ENCODE data around the gene GAPDHS.

Gene GAPDHS

GRCh38 chr19:35540356-35540927, 7.2 kb downstream of the GAPDHS start:
- H3K4me3 ChIP-seq (ENCODE audit: low read length): no peak overlapping the region
- no peak for TF ChIP-seq ZNF274 (IDR thresholded peaks at IDR 0.05; ENCODE audit: low read depth, low read length)

- H3K4me3 ChIP-seq (ENCODE audit: low read length): no peak overlapping the region
- no peak for TF ChIP-seq ZNF274 (IDR thresholded peaks at IDR 0.05; ENCODE audit: low read depth, low read length)
These were observed 9.0 kb downstream of the GAPDHS start for GRCh38 chr19:35542209-35542608.

- TF ChIP-seq ZNF274 (IDR thresholded peaks at IDR 0.05; ENCODE audit: low read depth, low read length): no peak
- H3K4me3 ChIP-seq (ENCODE audit: low read length): no peak overlapping the region
These were observed 10.2 kb downstream of the GAPDHS start for GRCh38 chr19:35543280-35544109.

GRCh38 chr19:35544110-35544802, 11.0 kb downstream of the GAPDHS start:
- H3K4me3 ChIP-seq (ENCODE audit: low read length): peak overlapping the region; percentile 83
- TF ChIP-seq ZNF274 (IDR thresholded peaks at IDR 0.05; ENCODE audit: low read depth, low read length): no peak

- peak within 1 kb of the TSS; percentile 83 for H3K4me3 ChIP-seq (ENCODE audit: low read length)
- no peak for TF ChIP-seq ZNF274 (IDR thresholded peaks at IDR 0.05; ENCODE audit: low read depth, low read length)
These were observed 12.0 kb downstream of the GAPDHS start, which contains the start of gene TMEM147 for GRCh38 chr19:35545001-35545854. Gene TMEM147 (plus strand): TSS chr19:35545626. CDS start chr19:35545740, 114 bp downstream.

- TF ChIP-seq ZNF274 (IDR thresholded peaks at IDR 0.05; ENCODE audit: low read depth, low read length): no peak
- peak overlapping the region; percentile 83 for H3K4me3 ChIP-seq (ENCODE audit: low read length)
These were observed 12.7 kb downstream of the GAPDHS start for GRCh38 chr19:35545855-35546381.

GRCh38 chr19:35546532-35546931, 13.3 kb downstream of the GAPDHS start:
- peak overlapping the region; percentile 83; the same call in 1 of the 2 replicates for H3K4me3 ChIP-seq (ENCODE audit: low read length)

GRCh38 chr19:35549174-35549788, 16.0 kb downstream of the GAPDHS start:
- H3K4me3 ChIP-seq (ENCODE audit: low read length): no peak overlapping the region
- no peak for TF ChIP-seq ZNF274 (IDR thresholded peaks at IDR 0.05; ENCODE audit: low read depth, low read length)

More at GRCh38 chr19:35546532-35546931, 13.3 kb downstream of the GAPDHS start:
- TF ChIP-seq ZNF274 (IDR thresholded peaks at IDR 0.05; ENCODE audit: low read depth, low read length): no peak

GRCh38 chr19:35549879-35550523, 16.7 kb downstream of the GAPDHS start:
- H3K4me3 ChIP-seq (ENCODE audit: low read length): no peak overlapping the region
- TF ChIP-seq ZNF274 (IDR thresholded peaks at IDR 0.05; ENCODE audit: low read depth, low read length): no peak

- no peak overlapping the region for H3K4me3 ChIP-seq (ENCODE audit: low read length)
These were observed 18.0 kb downstream of the GAPDHS start for GRCh38 chr19:35551091-35551810.

GRCh38 chr19:35552534-35553384, 19.5 kb downstream of the GAPDHS start:
- no peak overlapping the region for H3K4me3 ChIP-seq (ENCODE audit: low read length)
- no peak for TF ChIP-seq ZNF274 (IDR thresholded peaks at IDR 0.05; ENCODE audit: low read depth, low read length)

More at GRCh38 chr19:35551091-35551810, 18.0 kb downstream of the GAPDHS start:
- TF ChIP-seq ZNF274 (IDR thresholded peaks at IDR 0.05; ENCODE audit: low read depth, low read length): no peak

All from GM08714 (cell line).